ENCODE results near the gene GALNT4. TPM values are rescaled to one million over a fixed set of nuclear protein-coding genes. Genes with fewer than 3 reads are reported as not detected.

Gene GALNT4
- total and polyA plus RNA-seq, 10 of the 15 experiments (the other 5 are each of a cell fraction or from before 2014, with no cell fraction given), result 0.90 to 2.9 (median 1.8) TPM

DNA sequence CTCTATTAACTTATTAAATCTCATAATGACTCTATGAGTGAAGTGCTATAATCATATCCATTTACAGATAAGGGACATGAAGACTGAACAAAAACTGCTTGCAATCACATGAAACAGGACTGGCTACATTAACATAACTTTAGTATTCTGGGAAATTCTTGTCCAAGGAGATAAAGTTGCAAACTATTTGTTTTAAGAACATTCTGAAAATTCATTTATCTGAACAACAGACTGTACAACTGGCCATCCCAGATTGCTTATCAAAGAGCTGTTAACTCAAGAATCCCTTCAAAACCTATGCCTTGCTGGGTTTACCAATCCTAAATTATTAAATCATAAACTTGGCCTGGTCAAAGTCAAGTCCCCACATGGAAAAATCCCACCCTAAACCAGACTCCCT, 40.4 kb upstream of the GALNT4 start:
- ChIA-PET SMC1A (ENCODE audit: uncharacterized antibody, unreplicated experiment) (interaction anchor here (1.9 to 2.3 kb wide), 3 partner anchors 13 to 21 kb away, joined by 5 to 9 read pairs (median 8); no protein-coding TSS in a partner anchor), CTCF (interaction anchor here (1.1 to 1.2 kb wide), 2 partner anchors 21 to 450 kb away, joined by 3 read pairs; no protein-coding TSS in a partner anchor), POLR2A (no interaction called here), RAD21 (ENCODE audit: unreplicated experiment) (interaction anchor here (1.0 kb wide), 1 partner anchor 319 kb away, joined by 3 read pairs; no protein-coding TSS in a partner anchor)
- Histone ChIP-seq H3K9me3 (replicated peaks; ENCODE audit: control insufficient read depth, insufficient read depth, low read length) (no peaks in the 10 kb centered on the region), H3K79me2 (ENCODE audit: control insufficient read depth, insufficient read depth, low read length) (no peaks in the 10 kb centered on the region), H3K27me3 (replicated peaks in 1 of 2; ENCODE audit: control insufficient read depth in 2 of 2, insufficient read depth in 2 of 2, low read length in 1 of 2) (no peaks in the 10 kb centered on the region), H3K4me1 (ENCODE audit: control insufficient read depth, insufficient read depth, low read length) (no peaks in the 10 kb centered on the region), H2AFZ (ENCODE audit: control insufficient read depth, low read depth, low read length) (no peak overlapping the region), H3K9ac (ENCODE audit: control insufficient read depth, insufficient read depth, low read length) (no peak overlapping the region), H4K20me1 (ENCODE audit: control insufficient read depth, insufficient read depth) (no peaks in the 10 kb centered on the region), H3K4me2 (ENCODE audit: control insufficient read depth, insufficient read depth) (no peak overlapping the region), H3K4me3 (no peak overlapping the region), H3K27ac (ENCODE audit: control insufficient read depth, insufficient read depth) (no peak overlapping the region), H3K36me3 (ENCODE audit: control insufficient read depth in 2 of 2, insufficient read depth in 2 of 2, low read length in 1 of 2) (no peaks in the 10 kb centered on the region)
- intact Hi-C loops (cut with micrococcal nuclease; ENCODE audit: unreplicated experiment) (no loop called here), in situ Hi-C loops (cut with MboI) (no loop called here)
- no TSS peak for BruUV-seq (replicated peaks)
- TF ChIP-seq BMI1 (IDR thresholded peaks at IDR 0.05; ENCODE audit: borderline replicate concordance) (no peak), SMAD1 (IDR thresholded peaks at IDR 0.05; ENCODE audit: low read depth, partially characterized antibody) (no peak), TCF7 (IDR thresholded peaks at IDR 0.05; ENCODE audit: borderline replicate concordance) (no peak), FOXM1 (IDR thresholded peaks at IDR 0.05; ENCODE audit: low read depth, low read length) (no peak), ZNF622 (IDR thresholded peaks at IDR 0.05) (no peak), RUNX3 (IDR thresholded peaks at IDR 0.05; ENCODE audit: low read length) (no peak), RBBP5 (conservative IDR thresholded peaks at IDR 0.05) (no peak), POLR2AphosphoS2 (IDR thresholded peaks at IDR 0.05; ENCODE audit: low read depth, low read length) (no peak), CHD4 (IDR thresholded peaks at IDR 0.05) (no peak), MYB (IDR thresholded peaks at IDR 0.05; ENCODE audit: borderline replicate concordance, low read depth, low read length) (no peak), LARP7 (IDR thresholded peaks at IDR 0.05) (no peak), ETV6 (conservative IDR thresholded peaks at IDR 0.05 in 1 of 2, IDR thresholded peaks at IDR 0.05 in 1 of 2; ENCODE audit: borderline replicate concordance in 1 of 2, low read depth in 1 of 2) (no peak), EP300 (IDR thresholded peaks at IDR 0.05; ENCODE audit: borderline replicate concordance in 1 of 2, control insufficient read depth in 1 of 2, low read depth in 2 of 2, low read length in 2 of 2) (no peak), STAT1 (conservative IDR thresholded peaks at IDR 0.05) (no peak), CBX5 (IDR thresholded peaks at IDR 0.05; ENCODE audit: low read depth) (no peak), NRF1 (conservative IDR thresholded peaks at IDR 0.05; ENCODE audit: low read depth, low read length) (no peak)
- TF ChIP-seq, protein P1, sequence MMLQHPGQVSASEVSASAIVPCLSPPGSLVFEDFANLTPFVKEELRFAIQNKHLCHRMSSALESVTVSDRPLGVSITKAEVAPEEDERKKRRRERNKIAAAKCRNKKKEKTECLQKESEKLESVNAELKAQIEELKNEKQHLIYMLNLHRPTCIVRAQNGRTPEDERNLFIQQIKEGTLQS (IDR thresholded peaks at IDR 0.05; ENCODE audit: borderline replicate concordance, extremely low read depth, low read depth, low read length), result no peak
- FAIRE-seq, result no peak
- ATAC-seq, result no peak
- no peak for DNase-seq (ENCODE audit: low read depth, low spot score)
